ENCODE results near the gene NTNG1. TPM values are rescaled to one million over a fixed set of nuclear protein-coding genes. Genes with fewer than 3 reads are reported as not detected.

The NTNG1 gene
- total RNA-seq, 1 donor from 2014 or later = 18.6 TPM

- DNase-seq = no peak
Observed at GRCh38 chr1:107414550-107414949, 273.7 kb downstream of the NTNG1 start.

GRCh38 chr1:107415241-107415640, 274.4 kb downstream of the NTNG1 start:
- no peak for DNase-seq

GRCh38 chr1:107419003-107419402, 278.2 kb downstream of the NTNG1 start:
- no peak for DNase-seq

- no peak for DNase-seq
Observed at GRCh38 chr1:107422901-107423300, 282.1 kb downstream of the NTNG1 start.

GRCh38 chr1:107430540-107431228, 289.8 kb downstream of the NTNG1 start:
- no peak for DNase-seq

GRCh38 chr1:107432108-107432507, 291.3 kb downstream of the NTNG1 start:
- no peak for DNase-seq

DNA sequence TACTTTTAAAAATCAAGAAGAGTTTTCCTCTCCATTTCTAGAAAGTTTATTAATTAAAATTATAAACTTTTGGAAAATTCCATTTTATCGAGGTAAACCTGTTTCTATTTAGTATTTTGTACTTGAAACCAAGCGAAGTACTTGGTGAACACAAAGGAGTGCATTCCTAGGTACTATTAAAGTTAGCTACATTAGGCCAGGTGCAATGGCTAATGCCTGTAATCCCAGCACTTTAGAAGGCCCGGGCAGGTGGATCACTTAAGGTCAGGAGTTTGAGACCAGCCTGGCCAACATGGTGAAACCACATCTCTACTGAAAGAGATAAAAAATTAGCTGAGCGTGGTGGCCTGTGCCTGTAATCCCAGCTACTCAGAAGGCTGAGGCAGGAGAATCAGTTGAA, 292.2 kb downstream of the NTNG1 start:
- DNase-seq = no peak

DNA sequence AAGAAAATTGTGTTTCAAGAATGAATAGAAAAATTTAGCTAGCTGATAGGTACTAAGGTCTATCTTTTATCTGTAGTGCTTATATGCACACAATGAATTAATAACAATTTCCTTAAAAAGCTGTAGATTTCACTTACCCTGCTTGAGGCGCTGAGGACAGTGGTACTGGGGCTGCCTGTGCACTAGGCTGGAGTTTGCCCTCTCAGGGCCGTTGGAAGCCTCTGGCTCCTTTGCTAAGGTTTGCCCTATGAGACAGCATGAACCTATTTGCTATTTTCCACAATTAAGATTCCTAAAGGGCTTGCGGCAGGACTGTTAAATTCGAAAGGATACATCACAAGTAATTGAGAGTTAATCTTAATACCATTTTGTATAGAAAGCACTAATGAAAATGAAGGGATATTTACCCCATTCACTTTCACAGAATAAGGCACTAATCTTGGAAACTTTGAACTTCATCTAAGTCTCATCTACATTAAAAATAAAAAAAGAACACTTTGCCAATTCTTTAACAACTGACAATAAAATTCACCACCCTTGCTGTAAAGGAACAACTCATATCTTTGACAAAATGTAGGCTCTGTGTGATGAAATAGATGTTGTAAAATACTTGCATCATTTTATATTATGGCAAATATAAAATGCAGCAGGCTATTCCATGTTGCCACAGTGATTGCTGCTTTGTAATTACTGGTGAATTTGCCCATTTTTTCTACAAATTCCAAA, 293.0 kb downstream of the NTNG1 start:
- no peak for DNase-seq

GRCh38 chr1:107434361-107434693, 293.5 kb downstream of the NTNG1 start:
- no peak for DNase-seq

DNA sequence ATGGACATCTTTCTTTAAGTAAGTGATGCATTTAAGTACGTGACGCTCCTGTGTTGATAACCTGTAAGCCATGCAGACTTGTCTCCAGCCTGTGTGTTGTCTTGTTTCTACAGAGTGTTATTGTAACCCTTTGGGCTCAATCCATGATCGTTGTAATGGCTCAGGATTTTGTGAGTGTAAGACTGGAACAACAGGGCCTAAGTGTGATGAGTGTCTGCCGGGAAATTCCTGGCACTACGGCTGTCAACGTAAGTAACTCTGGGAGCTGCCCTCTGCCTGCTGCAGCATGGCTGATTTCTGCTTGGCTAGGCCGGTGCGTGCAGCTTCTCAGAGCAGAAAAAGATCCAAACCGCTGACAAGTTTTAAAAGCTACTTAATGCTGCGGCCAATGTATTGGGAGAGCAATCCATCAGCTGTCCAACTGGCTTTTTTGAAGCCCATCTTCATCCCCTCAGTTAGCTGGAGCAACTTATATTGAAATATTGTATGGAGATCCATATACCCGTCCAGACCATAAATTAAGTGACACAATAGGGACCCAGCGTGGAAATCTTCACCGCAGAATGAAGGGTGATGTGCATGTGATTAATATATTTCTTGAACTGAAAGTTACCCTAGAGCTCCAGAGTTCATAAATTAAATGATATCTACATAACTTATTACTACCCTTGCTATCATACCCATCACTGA, 295.9 kb downstream of the NTNG1 start:
- DNase-seq = no peak

DNA sequence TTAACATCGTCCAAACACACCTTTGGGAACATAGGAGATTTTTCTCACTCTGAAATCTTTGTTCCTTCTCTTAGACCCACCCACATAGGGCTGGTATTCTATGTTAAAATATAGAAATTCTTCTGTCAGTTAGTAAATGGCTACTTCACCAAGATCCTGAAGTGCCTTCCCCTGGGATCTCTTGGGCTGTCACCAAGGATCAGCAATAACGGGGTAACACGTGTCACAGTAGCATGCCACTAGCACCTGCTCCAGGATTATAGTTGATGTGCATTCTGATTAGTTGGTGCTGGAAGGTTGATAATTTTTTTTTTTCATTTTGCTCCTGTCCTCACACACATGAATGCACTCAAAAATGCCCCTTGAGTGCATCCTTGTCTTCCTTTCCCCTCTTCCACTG, 298.7 kb downstream of the NTNG1 start:
- no peak for DNase-seq

- DNase-seq = no peak
Observed at GRCh38 chr1:107442551-107442950, 301.7 kb downstream of the NTNG1 start.

DNA sequence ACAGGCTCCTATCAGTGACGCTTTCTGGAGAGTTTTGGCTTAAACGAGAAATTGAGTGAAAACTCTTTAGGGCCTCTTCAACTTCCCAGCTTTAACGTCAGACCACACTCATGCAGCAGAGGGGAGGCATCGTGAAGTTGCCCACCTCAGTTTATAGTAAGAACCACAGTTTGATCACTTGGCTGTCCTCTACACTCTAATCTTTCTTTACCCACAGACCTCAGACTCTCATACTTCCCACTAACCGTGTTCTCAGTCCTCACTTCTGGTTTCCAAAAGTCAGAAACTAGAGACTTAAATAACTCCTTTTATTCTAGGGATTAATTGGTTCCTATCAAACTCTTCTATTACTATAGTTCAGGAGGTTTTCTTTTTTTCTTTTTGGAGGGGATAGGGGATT, 302.2 kb downstream of the NTNG1 start:
- DNase-seq = no peak

GRCh38 chr1:107443860-107444259, 303.0 kb downstream of the NTNG1 start:
- DNase-seq = no peak

GRCh38 chr1:107444302-107444701, 303.5 kb downstream of the NTNG1 start:
- no peak for DNase-seq

DNA sequence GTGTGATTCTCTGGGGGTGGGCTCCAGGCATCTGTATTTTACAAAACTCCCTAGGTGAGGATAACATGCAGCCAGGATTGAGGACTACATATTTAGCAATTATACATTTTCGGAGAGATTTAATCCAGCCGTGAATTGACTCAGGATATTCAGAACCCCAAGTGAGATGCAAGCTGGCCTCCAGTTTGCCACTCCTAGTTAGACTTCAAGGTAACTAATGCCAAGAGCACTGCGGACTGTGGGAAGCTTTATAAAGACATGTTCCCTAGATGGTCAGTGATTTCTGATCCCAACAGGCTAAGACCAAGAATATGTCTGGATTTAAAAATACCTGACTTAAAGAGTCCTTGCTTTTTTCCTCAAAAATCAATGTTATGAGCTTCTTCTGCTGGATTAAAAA, 308.5 kb downstream of the NTNG1 start:
- no peak for DNase-seq

DNA sequence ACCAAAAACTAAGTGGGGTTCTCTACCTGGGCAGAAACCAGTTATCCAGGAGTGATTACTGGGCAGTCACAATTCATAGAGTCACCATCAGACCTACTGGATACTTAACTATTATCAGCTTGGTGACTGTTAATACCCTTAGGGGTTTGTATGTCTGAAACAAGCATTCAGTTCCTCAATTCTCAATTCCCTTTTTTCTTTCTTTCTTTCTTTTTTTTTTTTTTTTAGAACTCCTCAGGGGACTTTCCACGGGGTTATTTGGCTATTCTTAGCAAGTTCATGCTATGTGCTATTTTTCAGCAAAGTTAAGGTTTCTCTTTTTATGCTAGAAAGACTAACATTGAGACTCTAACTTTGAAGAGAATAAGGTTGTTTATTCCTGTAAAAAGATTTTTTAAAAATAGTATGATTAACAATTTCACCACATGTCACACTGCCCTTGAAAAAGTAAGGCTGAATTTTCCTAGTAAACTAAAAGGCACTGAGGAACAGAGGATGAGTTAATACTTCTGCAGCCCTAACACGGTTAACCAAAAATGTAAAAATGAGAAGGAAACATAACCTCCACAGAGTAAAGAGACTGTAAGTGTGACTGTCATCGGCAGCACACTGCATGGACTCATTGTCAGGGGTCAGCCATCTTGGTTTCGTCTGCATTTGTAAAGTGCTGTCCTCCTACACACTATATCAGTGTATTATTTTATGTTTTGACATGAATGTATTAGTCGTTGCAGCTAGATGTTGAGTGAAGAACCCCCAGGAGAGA, 310.2 kb downstream of the NTNG1 start:
- DNase-seq = no peak

DNA sequence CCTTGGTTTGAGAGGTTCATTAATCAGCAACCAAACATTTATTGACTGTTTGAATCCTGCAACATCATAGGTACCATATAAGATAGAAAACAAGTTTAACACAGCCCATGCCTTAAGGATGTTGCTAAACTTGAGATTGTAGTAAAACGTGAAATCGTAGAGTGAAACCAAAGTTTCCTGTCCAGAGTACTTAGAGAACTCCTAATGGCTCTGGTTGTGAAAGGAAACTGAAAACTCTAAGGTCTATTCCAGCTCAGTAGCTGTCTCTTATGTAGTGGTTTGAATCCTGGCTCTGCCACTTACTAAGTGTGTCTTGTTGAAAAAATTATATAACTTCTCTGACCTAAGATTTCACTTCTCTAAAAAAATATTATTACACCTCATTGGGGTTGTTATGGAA, 310.9 kb downstream of the NTNG1 start:
- DNase-seq = no peak

DNA sequence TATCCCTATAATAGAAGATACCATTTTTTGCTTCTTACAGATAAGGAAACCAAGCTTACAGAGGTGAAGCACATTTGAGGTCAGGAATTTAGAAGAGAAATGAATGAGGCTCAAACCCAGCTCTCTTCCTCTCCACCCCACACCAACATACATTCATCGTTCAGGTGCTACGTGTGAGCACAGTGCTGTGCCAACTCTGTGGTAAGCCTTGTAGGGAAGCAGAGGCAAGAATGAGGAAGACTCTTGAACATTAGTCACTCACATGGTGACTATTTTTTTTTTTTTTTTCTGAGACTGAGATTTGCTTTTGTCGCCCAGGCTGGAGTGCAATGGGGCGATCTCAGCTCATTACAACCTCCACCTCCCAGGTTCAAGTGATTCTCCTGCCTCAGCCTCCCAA, 314.0 kb downstream of the NTNG1 start:
- no peak for DNase-seq

GRCh38 chr1:107457989-107458388, 317.1 kb downstream of the NTNG1 start:
- no peak for DNase-seq

DNA sequence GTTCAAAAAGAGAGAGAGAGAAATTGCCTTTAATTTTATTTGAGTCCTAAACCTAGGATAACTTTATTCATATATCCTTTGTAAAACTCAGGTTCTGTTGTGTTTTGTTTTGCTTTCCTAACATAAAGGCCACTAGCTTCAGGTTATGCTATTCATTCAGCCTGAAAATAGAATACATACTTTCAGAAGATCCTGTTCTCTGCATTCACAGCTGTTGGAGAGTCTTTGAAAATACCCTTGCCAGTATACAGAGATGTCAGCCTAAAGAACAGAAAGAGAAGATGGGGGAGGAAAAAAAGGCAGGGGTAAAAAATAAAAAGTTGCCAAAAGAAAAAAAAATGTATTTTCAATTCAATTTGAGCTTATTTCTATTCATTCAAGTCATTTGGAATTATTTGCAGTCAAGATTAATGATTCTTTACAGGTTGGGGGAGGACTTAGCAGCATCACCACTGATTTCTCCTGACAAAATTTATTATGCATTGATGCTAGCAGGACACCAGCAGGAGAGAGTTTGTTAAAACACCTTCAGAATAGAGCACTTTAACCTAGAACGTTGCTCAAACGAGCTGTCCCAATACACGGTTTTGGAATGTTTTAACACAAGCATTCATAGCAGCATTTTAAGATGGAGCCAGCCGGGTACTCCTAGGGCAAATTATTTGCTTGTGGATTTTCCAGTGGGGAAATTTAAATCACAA, 318.5 kb downstream of the NTNG1 start:
- no peak for DNase-seq

DNA sequence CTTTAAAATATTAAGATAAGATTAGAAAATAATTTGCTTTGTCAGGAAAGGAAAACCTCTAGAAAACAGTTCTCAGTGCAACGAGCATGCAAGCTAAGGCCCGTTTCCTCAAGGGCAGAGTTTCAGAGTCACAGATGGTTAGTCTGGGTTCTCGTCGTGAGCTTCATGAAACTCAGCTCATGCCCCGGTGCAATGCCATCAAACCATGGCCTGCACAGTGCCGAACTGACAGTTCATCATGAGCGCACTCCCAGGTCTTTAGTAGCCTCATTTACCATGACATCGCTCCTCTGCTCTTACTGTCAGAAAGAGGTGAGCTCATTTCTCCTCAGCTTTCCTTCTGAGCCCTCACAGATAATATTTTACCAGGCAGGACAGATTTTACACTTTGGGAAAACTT, 319.2 kb downstream of the NTNG1 start:
- no peak for DNase-seq
